CD4-positive, alpha-beta T cell treated with Interleukin-2 at 100 ng/mL for 4 hours (primary cell): Measurements from ENCODE around the gene MPV17L.
A peak's percentile ranks its signal among the peaks of the same experiment; 100 is the strongest.
"Not testable (repeated sequence)": the region's sequence is repeated elsewhere in the genome, so short reads cannot be mapped to it uniquely, and the experiment has no call there.

ENCODE experiments used
- DNase-seq: peaks from one replicate; pipeline ENCODE4 v3.0.0-alpha.2; 2020; ENCODE audit warnings: low spot score

Gene MPV17L

DNA sequence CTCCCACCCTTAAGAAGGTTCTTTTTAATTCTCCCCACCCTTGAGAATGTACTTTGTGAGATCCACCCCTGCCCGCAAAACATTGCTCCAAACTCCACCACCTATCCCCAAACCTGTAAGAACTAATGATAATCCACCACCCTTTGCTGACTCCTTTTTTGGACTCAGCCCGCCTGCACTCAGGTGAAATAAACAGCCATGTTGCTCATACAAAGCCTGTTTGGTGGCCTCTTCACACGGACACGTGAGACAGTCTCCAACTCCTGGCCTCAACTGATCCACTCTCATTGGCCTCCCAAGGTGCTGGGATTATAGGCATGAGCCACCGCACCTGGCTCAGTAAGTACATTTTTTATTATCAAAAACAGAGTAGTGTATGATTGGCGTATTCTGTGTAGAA lies 13.9 kb downstream of the MPV17L start:
- DNase-seq, result not testable (repeated sequence)

DNA sequence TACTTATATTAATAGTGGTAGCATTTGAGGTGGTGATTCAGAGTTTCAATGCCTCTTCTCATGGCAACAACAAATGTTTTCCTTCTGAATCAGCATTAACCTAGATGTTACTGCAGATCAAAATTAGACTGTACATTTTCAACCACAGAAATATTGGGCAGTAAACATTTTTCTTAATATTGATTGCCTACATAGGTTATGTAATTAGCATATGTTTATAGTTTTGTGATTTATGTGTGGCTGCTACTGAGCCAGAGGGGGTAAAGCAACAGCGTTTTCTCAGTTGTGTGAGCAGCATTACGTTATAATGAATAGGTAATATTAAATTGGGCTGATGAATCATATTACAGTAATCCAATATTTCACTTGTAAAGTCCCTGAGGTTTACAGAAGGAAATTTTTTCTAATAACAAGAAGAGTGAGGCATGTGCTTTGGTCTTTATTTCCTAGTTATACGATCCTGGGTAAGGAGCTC lies 20.0 kb downstream of the MPV17L start:
- no peak for DNase-seq

DNA sequence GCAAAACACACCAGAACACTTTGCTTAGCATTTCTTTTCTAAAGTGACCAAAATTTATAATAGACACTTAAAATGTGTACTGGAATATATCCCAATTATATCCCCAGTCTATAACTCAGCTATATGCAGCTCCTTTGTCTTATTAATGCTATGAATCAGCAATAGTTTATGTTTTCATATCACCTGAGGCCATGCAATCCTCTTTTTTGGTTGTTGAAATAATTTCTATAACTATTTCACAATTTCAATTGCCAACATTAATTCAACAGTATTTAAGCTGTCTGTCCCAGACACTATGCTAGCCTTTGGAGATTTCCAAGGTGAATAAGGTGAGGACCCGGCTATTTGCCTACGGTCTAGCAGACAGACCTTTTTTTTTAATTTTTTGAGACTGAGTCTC lies 21.6 kb downstream of the MPV17L start:
- no peak for DNase-seq

DNA sequence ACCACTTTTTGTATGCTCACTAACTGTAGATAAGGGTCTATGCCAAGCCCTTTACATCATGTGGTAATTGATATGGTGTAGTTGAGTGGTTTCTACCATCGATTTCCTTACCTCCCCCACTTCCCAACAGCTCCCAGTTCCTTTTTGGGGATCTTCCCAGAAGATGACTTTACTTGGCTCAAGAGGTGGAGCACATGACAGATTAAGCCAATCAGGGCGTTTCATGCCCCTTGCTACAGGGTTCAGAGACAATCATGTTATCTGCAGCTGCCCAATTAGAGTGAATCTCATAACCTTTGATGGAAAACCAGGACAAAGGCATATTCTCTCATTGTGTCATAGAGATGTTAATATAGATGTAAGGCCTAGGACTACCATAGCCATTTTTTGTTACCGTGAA lies 22.7 kb downstream of the MPV17L start:
- no peak for DNase-seq

DNA sequence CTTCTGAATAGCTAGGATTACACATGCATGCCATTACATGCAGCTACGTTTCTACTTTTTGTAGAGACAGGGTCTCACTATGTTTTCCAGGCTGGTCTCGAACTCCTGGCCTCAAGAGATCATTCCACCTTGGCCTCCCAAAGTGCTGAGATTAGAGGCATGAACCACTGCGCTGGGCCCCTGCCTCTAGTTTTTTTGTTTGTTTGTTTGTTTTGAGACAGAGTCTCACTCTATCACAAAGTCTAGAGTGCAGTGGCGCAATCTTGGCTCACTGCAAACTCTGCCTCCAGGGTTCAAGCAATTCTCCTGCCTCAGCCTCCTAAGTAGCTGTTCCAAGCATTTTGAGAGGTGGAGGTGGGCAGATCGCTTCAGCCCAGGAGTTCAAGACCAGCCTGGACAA lies 26.1 kb downstream of the MPV17L start:
- not testable (repeated sequence) for DNase-seq

DNA sequence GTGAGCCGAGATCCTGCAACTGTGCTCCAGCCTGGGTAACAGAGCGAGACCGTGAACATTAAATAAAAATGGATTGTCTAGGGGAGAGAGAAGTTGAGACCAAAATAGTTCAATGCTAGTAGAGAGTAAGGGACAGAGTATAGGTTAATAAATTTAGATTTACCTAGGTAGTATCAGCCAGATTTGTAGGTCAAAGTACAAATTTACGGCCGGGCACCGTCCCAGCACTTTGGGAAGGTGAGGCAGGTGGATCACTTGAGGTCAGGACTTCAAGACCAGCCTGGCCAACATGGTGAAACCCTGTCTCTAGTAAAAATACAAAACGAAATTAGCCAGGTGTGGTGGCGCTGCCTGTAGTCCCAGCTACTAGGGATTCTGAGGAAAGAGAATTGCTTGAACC lies 26.7 kb downstream of the MPV17L start:
- no peak for DNase-seq

DNA sequence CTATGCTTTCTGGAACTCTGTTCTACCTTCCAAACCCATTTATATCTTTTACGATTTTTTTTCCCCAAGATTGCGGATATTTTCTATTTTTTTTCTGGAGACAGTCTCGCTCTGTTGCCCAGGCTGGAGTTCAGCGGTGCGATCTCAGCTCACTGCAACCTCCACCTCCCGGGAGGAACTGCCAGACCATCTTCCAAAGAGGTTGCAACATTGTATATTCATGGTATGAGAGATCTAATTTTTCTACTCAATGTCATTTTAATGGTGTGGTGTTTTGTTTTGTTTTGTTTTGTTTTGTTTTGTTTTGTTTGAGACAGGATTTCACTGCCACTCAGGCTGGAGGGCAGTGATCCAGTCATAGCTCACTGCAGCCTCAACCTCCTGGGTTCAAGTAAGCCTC lies 30.3 kb downstream of the MPV17L start:
- DNase-seq, result no peak

DNA sequence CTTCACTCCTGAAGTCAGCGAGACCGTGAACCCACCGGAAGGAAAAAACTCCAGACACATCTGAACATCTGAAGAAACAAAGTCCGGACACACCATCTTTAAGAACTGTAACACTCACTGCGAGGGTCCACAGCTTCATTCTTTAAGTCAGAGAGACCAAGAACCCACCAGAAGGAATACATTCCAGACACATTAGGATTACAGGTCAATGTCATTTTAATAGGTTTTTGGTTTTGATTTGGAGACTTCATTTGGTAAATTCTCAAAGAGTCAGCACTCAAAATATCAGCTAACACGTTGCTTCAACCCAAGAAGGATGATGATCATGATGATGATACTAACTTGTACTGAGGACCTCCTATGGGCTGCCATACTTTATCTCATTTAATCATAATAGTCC lies 31.2 kb downstream of the MPV17L start:
- DNase-seq, result no peak

DNA sequence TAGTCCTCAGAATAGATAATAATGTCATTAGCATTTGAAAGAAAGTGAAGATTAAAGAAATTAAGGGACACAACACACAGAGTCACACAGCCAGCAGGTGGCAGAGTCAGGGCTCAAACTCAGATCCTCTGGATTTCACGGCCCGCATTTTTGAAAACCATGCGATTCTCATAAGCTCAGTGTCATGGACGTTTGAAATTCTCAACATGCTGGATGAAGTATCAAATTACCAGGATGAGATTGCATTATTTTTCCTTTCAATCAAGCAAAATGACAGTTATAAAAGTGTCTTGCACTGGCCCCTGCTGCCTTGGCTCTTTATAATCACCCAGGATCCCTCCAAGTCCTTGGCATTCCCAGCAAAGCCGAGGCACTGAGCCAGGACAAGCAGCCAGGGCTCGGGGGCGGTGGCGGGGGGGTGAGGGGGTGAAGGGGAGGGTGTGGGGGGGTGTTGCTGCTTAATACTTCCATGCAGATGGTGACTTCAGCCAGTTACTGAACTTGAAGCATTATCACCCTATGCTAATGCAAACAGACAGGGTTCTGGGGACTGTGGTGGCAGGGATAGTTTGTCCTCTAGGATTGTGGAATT lies 32.2 kb downstream of the MPV17L start:
- peak; percentile 47 for DNase-seq

DNA sequence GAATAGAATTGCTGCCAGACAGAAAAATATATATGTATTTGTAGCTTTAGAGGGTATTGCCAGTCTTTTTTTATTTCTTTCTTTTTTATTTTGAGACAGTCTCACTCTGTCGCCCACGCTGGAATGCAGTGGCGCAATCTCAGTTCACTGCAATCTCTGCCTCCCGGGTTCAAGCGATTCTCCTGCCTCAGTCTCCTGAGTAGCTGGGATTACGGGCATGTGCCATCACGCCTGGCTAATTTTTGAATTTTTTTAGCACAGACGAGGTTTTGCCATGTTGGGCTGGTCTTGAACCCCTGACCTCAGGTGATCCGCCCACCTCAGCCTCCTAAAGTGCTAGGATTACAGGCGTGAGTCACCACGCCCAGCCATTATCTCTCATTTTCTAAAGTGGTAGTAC lies 35.3 kb downstream of the MPV17L start:
- DNase-seq, result not testable (repeated sequence)

DNA sequence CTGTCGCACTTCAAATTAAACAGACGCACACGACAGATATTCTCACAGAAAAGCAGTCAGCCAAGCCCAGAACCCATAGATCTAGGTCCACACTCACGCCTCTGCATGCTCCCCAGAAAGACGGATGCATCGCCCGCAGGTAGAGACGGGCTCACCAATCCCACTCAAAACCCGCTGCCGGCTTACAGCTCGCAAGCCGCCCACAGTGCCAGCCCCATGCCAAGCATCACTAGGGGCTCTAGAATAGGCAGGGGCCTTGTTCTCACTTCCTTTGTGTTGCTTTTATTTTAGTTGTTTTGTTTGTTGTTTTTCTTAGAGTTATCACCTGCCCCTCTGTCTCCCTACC lies 38.5 kb downstream of the MPV17L start:
- DNase-seq, result no peak

DNA sequence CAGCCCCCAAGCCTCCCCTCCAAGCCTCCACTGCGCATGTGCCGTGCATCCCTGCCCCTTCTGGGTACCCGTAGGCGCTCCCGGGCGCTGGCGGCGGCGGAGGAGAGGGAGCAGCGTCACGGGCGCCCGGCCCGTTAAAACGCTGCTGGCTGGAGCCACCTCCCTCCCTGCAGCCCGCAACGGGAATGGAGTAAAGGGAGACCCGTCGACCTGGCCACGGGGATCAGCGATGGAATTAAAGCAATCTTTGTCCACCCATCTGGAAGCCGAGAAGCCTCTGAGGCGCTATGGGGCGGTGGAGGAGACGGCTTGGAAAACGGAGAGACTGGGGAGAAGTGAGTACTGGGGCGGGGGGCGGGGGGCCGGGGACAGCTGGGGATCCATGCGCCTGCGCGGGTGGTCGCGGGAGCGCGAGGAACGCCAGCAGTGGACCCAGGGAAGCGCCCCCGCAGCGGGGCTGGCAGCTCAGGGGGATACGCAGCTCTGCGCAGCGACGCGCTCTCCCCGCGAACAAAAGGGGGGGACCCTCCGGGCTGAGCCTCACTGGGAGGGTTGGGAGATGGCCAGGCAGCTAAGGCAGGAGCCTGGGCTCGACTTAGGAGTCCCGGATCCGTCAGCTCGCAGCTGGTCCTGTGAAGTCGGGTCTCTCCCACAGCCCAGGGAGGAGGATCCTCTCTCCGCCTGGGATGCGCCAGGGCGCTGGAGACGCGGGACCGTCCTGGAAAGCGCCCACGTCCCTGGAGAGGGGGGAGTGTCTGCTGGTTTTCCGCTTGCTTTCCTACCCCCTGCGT lies 39.1 kb downstream of the MPV17L start, which contains the start of gene BMERB1:
BMERB1 (plus strand) TSS at position 164 of the 791 bp plus-strand sequence; CDS start at position 230, 66 bp downstream.
- peak; percentile 36 for DNase-seq

DNA sequence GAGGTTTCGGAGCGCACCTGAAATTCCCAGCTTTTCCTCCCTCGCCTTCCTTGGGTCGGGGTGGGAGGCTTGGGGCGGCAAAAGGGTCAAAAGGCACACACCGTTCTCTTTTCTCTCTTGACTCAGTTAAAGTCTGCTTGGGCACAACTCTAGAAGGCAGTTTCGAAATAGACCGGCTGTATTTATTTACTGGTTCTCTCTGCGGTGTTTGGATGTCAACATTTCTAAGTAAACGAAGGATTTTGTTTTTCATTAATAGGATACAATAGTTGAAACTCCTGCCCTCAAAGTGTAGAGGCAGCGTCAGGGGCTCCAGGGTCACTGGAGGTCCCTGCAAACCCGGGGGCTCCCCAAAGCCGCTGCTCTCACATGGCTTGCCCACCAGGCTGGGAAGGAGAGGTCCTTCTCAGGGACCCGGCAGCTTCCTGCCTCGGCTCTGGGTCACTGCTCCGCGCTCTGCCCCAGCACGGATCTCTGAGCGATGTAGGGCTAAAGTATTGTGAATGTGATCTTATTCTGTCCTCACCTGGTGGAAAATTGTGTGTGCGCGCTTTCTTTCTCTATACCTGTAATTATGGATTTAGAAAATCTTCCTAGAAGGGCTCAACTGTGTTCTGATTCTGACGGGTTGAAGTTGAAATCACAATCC lies 39.8 kb downstream of the MPV17L start:
- DNase-seq, result no peak

DNA sequence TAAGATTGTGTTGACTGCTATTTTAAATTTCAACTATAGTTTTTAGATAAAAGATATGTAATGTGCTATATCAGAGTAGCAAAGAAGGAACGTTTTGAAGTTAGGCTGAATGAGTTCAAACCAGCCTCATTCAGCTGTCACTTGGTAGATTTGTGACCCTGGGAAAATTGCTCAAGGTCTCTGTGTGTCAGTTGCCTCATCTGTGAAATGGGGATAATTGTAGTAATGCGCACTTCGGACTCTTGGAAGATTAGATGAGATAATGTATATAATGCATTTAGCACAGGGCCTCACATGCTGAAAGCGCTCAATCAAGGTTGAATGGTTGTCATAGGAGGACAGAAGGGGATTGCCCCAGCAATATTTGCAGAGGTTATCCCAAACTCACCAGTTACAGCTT lies 43.5 kb downstream of the MPV17L start:
- no peak for DNase-seq

DNA sequence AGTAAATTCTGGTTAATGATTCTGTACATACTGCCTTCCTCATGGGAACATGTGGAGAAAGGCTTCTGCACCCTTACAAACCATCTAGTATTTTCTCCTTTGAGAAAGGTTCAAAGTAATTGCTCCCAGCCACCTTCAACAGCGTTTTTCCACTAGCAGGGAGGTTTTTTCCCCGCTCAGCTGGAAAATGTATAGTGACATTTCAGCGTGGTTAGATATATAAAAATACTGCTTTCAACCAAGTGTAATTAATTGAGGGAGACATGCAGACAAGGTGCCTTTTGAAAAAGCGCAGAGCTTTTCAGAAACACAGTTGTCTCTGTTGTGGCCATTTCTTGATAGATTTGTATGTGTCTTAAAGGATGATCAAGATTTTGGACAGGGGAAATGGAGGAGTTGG lies 44.0 kb downstream of the MPV17L start:
- DNase-seq, result no peak

DNA sequence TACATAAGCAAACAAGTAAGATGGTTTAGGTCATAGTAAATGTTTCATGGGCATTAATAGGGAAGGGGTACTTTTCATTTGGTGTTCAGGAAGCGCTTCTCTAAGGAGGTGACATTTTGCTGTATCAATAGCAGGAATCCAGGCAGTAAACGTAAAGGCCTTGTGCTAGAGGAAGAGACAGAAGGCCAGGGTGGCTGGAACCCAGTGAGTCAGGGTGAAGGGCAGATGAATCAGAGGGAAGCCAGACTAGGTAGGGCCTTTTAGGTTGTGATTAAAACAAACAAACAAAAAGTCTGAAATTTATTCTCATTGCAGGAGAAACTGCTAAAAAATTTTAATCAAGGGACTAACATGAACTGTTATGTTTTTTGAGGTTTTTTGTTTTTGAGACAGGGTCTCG lies 45.3 kb downstream of the MPV17L start:
- DNase-seq, result no peak

DNA sequence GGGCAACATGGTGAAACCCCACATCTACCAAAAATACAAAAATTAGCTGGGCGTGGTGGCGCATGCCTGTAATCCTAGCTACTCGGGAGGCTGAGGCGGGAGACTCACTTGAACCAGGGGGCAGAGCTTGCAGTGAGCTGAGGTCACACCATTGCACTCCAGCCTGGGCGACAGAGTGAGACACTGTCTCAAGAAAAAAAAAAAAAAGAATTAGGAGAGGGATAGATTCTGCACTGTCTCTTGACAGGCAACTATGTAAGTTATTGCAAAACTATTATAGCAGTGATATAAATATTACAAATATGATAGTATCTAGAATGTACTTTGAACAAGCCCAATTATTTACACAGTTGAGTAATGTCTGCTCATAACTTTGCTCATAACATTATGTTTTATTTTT lies 46.6 kb downstream of the MPV17L start:
- not testable (repeated sequence) for DNase-seq

DNA sequence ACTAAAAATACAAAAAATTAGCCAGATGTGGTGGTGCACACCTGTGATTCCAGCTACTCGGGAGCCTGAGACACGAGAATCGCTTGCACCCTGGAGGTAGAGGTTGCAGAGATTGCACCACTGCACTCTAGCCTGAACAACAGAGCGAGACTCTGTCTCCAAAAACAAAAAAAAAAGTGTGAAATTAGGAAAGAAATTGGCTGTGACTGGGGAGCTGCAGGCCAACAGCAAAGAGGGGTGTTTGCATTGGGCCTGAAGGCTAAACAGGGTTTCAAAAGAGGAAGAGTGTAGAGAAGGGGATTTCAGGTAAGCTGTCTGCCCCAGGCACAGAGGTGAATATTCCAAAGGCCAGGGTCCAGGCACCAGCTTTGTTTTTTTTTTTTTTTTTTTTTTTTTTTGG lies 48.2 kb downstream of the MPV17L start:
- no peak for DNase-seq

DNA sequence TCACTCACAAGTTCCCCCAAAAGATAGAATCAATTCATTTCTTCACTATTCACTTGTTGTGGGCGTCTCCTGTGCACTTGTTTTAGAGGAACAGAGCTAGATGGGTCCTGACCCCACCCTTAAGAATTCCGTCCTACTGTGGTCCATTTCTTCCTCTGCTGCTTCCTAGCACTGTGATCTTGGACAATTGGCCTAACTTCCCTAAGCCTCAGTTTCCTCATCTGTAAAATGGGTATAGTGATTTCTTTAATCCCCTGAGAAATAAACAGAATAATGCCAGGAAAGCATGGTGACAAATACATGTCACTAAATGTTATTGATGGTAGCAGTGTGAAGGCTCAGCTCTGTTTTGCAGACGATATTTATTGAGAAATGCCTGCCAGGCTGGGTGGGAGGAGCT lies 48.7 kb downstream of the MPV17L start:
- DNase-seq, result no peak

DNA sequence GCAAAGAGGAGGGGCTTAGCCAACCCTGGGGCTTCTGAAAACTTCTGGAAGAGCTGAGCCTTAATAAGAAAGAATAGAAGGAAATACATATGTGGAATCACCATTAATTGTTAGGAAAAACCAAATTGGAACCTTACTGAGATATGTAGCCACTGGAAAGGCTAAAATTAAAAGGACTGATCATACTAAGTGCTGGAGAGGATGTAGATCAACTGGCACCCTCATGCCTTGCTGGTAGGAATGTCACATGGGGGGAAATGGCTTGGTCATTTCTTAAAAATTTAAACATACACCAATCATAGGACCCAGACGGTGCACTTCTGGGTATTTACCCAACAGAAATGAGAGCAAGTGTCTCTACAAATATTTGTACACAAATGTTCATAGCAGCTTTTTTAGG lies 49.9 kb downstream of the MPV17L start:
- no peak for DNase-seq

DNA sequence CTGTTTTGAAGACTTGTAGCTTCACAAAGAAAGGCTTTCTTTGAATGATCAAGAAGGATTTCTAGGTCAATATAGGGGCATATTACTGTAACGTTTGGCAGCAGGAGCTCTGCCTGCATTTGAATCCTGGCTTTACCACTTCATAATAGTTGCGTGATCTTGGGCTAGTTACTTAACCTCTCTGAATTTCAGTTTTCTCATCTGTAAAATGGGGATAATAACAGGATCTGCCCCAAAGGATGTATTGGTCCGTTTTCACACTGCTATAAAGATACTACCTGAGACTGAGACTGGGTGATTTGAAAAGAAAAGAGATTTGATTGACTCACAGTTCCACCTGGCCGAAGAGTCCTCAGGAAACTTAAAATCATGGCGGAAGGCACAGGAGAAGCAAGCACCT lies 51.3 kb downstream of the MPV17L start:
- DNase-seq, result no peak

DNA sequence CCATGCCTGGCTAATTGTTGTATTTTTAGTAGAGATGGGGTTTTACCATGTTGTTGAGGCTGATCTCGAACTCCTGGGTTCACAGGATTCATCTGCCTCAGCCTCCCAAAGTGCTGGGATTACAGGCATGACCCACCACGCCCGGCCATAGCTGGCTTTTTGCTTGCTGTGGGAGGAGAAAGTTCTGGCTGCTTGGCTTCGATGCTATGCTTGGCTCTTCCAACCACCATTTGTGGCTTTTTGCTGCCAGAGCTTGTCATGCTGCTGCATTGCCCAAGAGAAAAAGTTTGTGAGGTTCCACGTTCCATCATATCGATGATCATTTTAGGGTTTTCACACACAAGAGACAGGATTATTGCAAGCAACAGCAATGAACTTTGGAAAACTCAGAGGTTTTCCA lies 55.1 kb downstream of the MPV17L start:
- no peak for DNase-seq

DNA sequence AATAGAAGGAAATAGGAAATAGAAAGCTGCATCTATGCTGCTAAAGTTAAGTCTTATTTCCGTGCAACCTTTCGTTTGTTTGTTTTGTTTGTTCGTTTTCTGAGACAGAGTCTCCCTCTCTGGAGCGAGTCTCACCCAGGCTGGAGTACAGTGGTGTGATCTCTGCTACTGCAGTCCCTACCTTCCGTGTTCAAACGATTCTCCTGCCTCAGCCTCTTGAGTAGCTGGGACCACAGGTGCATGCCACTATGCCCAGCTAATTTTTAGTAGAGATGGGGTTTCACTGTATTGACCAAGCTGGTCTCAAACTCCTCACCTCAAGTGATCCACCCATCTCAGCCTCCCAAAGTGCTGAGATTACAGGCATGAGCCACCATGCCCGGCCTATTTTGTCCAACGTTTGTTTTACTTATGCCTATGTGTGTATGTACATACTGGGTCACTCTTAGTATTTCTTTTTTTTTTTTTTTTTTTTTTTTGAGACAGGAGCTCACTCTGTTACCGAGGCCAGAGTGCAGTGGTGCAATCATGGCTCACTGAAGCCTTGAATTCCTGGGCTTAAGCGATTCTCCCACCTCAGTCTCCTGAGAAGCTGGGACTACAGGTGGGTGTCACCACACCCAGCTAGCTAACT lies 55.7 kb downstream of the MPV17L start:
- DNase-seq, result no peak
